ENCODE measurements around the gene BBX. TPM values are rescaled to one million over a fixed set of nuclear protein-coding genes. Genes with fewer than 3 reads are reported as not detected.

Gene BBX
- total RNA-seq, 2 donors from 2014 or later, result 57.4 to 74.5 TPM

GRCh38 chr3:107803170-107803569 lies 280.4 kb downstream of the BBX start:
- Histone ChIP-seq H3K27ac (no peak overlapping the region), H3K9me3 (no peaks in the 10 kb centered on the region), H3K4me3 (no peak overlapping the region), H3K36me3 (peaks cover 23% of the 10 kb centered on the region), H3K27me3 (replicated peaks; ENCODE audit: insufficient read depth) (no peaks in the 10 kb centered on the region), H3K4me1 (ENCODE audit: control insufficient read depth in 1 of 2, low read depth in 2 of 2) (peaks cover 3 to 14% of the 10 kb centered on the region in 2 donors)
- TF ChIP-seq, protein P1, sequence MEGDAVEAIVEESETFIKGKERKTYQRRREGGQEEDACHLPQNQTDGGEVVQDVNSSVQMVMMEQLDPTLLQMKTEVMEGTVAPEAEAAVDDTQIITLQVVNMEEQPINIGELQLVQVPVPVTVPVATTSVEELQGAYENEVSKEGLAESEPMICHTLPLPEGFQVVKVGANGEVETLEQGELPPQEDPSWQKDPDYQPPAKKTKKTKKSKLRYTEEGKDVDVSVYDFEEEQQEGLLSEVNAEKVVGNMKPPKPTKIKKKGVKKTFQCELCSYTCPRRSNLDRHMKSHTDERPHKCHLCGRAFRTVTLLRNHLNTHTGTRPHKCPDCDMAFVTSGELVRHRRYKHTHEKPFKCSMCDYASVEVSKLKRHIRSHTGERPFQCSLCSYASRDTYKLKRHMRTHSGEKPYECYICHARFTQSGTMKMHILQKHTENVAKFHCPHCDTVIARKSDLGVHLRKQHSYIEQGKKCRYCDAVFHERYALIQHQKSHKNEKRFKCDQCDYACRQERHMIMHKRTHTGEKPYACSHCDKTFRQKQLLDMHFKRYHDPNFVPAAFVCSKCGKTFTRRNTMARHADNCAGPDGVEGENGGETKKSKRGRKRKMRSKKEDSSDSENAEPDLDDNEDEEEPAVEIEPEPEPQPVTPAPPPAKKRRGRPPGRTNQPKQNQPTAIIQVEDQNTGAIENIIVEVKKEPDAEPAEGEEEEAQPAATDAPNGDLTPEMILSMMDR (IDR thresholded peaks at IDR 0.05), result no peak
- DNase-seq (ENCODE audit: low spot score) (no peak), ATAC-seq (ENCODE audit: insufficient number of reproducible peaks, low FRiP score, low read depth) (no peak)

DNA sequence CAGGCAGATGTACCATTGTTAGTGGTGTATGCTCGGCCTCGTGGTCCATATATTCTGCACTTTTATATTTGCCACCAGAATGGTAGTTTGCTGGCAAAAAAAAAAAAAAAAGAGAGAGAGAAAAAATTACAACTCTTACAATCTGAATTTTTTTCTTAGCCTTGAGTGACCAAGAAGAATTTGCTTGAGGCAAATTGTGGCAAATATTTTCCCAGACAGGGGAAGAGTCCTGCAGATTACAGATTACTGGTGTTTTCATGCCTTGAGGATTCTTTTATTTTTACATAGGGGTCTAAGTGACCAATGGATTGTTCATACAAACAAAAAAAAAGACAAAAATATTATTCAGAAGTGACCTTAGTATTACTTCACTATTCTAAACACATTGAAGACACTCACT lies 283.3 kb downstream of the BBX start:
- H3K36me3 ChIP-seq, result peaks cover 19% of the 10 kb centered on the region
- ATAC-seq (ENCODE audit: insufficient number of reproducible peaks, low FRiP score, low read depth) (no peak), DNase-seq (ENCODE audit: low spot score) (no peak)

GRCh38 chr3:107806536-107806935 lies 283.8 kb downstream of the BBX start:
- DNase-seq (ENCODE audit: low spot score) (no peak), ATAC-seq (ENCODE audit: insufficient number of reproducible peaks, low FRiP score, low read depth) (no peak)
- H3K9me3 ChIP-seq, result no peaks in the 10 kb centered on the region
- no peaks in the 10 kb centered on the region for H3K4me1 ChIP-seq (ENCODE audit: control insufficient read depth in 1 of 2, low read depth in 2 of 2)
- H3K27ac ChIP-seq, result no peak overlapping the region
- TF ChIP-seq, protein P1 (IDR thresholded peaks at IDR 0.05), result no peak
- no peak overlapping the region for H3K4me3 ChIP-seq
- no peaks in the 10 kb centered on the region for H3K27me3 ChIP-seq (replicated peaks; ENCODE audit: insufficient read depth)
- peaks cover 14% of the 10 kb centered on the region for H3K36me3 ChIP-seq

More for the DNA sequence above, 283.3 kb downstream of the BBX start:
- Histone ChIP-seq H3K4me3 (no peak overlapping the region), H3K4me1 (ENCODE audit: control insufficient read depth in 1 of 2, low read depth in 2 of 2) (no peaks in the 10 kb centered on the region), H3K27me3 (replicated peaks; ENCODE audit: insufficient read depth) (no peaks in the 10 kb centered on the region), H3K9me3 (no peaks in the 10 kb centered on the region), H3K27ac (no peak overlapping the region)
- TF ChIP-seq, protein P1 (IDR thresholded peaks at IDR 0.05), result no peak

DNA sequence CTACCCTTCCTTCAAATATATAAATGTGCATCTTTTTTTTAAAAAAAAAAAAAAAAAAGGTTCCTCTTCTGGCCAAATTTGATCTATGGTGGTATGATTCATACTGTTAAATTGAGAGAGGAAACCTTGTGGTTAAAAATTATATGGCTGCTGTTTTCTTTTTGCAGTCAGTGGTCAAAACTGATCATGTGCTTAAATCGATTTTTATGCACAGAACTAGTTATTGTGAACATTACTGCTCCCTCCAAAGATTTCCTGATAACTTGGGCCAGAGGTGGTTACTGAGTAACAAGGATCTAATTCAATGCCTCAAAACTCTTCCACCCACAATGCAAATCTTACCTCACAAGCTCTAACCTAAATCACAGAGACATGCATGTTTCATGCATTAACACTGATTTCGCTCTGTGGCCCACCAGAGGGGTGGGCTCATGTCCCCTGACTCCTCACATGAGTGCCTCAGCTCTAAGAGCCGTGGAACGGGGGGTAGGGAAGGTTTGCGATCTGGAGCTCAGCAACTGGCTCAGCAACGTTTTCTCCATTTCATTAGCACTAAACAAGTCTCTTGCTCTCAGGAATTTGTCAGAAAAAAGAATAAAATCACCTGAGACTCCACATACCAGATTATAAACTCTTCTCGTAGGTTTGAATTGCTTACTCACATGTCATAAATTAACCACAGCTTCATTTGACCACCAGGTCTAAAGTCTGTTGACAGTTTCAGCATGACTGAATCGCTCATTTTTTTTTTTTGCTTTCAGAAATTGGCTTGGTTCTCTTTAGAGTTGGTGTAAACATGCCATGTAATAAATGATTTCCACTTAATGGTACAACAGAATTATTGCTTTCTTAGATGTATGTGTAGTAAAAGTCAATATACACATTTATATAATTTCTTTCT lies 287.7 kb downstream of the BBX start:
- Histone ChIP-seq H3K4me1 (ENCODE audit: control insufficient read depth in 1 of 2, low read depth in 2 of 2) (peaks cover 0 to 5% of the 10 kb centered on the region in 2 donors), H3K4me3 (no peak overlapping the region), H3K9me3 (no peaks in the 10 kb centered on the region), H3K36me3 (peaks cover 2% of the 10 kb centered on the region), H3K27me3 (replicated peaks; ENCODE audit: insufficient read depth) (no peaks in the 10 kb centered on the region), H3K27ac (no peak overlapping the region)
- no peak for DNase-seq (ENCODE audit: low spot score)
- TF ChIP-seq, protein P1 (IDR thresholded peaks at IDR 0.05), result no peak
- ATAC-seq (ENCODE audit: insufficient number of reproducible peaks, low FRiP score, low read depth), result no peak

GRCh38 chr3:107813026-107813425 lies 290.3 kb downstream of the BBX start:
- Histone ChIP-seq H3K27me3 (replicated peaks; ENCODE audit: insufficient read depth) (no peaks in the 10 kb centered on the region), H3K4me1 (ENCODE audit: control insufficient read depth in 1 of 2, low read depth in 2 of 2) (peaks cover 0 to 5% of the 10 kb centered on the region in 2 donors), H3K27ac (no peak overlapping the region), H3K36me3 (no peaks in the 10 kb centered on the region), H3K9me3 (no peaks in the 10 kb centered on the region), H3K4me3 (no peak overlapping the region)
- ATAC-seq (ENCODE audit: insufficient number of reproducible peaks, low FRiP score, low read depth), result no peak
- TF ChIP-seq, protein P1 (IDR thresholded peaks at IDR 0.05), result no peak
- no peak for DNase-seq (ENCODE audit: low spot score)

All from thoracic aorta (tissue), 2 donors.